HG03139 (cell line): ENCODE results near the gene ATP6V0C.
"Not testable (repeated sequence)": the region's sequence is repeated elsewhere in the genome, so short reads cannot be mapped to it uniquely, and the experiment has no call there.

Experiments
- ATAC-seq: cut with Tn5 transposase; IDR thresholded peaks from one replicate; pipeline ENCODE4 v1.9.1; 2021; ENCODE audit not compliant: unreplicated experiment

ATP6V0C gene

DNA sequence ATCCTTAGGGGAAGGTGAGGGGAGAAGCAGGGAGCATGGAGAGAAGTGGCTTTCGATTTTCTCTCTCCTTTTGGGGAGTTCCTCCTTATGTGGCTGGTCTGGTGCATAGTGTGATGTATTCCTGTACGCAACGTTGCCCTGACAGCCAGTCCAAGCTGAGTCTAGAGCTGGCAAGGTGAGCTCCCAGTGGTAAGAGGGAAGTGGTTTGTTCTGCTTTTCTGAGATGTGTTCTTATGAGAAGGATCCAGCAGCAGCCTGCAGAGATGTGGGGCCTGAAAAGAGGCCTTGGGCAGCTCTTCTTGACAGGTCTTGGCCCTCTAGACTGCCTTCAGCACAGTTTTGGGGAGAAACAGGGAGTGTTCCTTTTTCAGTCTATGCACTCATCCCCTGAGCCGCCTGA is 27.2 kb downstream of the ATP6V0C start:
- not testable (repeated sequence) for ATAC-seq

GRCh38 chr16:2541409-2541808 is 27.7 kb downstream of the ATP6V0C start:
- ATAC-seq: not testable (repeated sequence)

DNA sequence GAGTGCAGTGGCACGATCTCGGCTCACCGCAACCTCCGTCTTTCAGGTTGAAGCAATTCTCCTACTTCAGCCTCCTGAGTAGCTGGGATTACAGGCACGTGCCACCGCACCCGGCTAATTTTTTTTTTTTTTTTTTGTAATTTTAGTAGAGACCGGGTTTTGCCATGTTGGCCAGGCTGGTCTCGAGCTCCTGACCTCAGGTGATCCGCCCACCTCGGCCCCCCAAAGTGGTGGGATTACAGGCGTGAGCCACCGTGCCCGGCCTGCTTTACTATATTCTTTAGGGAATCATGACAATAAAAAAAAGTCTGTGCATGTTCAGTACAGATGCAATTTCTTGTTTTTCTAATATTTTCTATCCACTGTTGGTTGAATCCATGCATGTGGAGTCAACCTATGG is 30.0 kb downstream of the ATP6V0C start:
- ATAC-seq: not testable (repeated sequence)

DNA sequence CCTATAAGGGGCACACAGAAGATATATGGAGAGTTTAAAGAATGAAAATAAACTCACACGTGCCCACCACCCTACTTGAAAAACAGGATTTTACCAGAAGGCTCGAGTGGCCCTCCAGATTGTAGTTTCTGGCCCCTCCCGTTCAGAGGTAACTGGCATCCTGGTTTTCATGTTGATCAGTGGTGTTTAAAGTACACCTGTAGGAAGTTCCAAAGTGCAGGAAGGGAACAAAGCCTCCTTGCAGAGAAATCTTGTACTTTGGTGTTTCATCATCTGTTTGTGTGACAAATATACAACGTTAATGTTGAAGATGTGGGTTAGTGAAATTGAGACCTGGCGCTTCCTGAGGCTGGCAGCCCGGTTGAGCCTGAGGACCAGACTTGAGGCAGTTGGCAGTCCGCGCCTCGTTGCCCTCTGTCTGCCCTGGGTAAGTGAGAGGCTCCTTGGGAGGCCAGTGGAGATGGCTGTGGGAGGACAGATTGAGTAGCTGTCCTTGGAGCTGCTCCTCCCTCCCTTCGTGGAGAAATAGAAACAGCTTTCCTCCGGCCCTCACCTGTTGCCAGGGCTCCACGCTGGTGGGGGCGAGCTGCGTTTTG is 36.6 kb downstream of the ATP6V0C start:
- not testable (repeated sequence) for ATAC-seq

- ATAC-seq: not testable (repeated sequence)
Observed at GRCh38 chr16:2551420-2551889, 37.7 kb downstream of the ATP6V0C start.

- ATAC-seq: not testable (repeated sequence)
Observed at GRCh38 chr16:2554709-2555425, 41.1 kb downstream of the ATP6V0C start.

- not testable (repeated sequence) for ATAC-seq
Observed at GRCh38 chr16:2557150-2557549, 43.4 kb downstream of the ATP6V0C start.

DNA sequence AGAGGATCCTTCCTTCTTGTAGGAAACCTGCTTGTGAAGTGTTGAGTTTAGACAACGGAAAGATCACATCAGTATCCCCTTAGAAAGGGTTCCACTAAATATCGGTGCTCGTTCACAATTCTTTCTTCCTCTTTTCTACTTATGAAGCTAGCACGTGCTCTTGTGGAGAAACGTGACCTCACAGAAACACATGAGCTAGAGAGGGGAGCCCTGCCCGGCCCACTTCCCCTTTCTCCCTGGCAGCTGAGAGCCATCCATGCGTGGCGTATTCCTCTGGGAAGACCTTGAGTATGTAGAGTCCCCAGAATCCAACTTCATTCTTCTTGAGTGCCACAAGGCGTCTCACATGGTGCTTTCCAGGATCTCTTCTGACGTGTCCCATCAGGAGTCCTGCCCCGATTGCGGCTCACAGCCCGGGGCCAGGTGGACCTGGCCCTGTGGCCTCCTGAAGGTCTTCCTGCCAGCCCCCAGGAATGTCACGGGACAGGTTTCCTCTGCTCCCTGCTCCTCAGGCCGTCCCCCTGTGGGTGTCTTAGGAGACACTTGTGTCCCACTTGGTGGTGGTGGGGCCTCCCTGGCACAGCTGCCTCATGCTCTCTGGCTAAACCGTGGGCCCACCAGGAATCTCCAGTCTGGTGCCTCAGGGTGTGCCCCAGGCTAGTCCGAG is 46.5 kb downstream of the ATP6V0C start:
- not testable (repeated sequence) for ATAC-seq

DNA sequence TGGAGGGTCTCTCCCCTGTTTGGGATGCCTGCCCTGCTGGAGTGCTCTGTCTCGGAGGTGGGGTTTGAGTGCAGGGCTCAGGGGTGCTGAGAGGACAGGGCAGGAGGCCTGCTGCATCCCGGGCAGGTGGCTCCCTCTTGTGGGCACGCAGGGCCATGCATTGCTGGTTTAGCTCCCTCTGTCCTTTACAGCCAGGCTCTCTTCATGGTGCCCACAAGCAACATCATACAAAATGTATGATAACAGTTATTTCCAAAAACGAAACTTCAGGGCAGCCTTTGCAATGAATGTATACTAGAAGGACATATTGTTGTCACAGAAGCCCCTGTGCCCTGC is 47.0 kb downstream of the ATP6V0C start:
- ATAC-seq: not testable (repeated sequence)

- not testable (repeated sequence) for ATAC-seq
Observed at GRCh38 chr16:2567506-2567905, 53.8 kb downstream of the ATP6V0C start.

- not testable (repeated sequence) for ATAC-seq
Observed at GRCh38 chr16:2568573-2568972, 54.8 kb downstream of the ATP6V0C start.
